Measurements from ENCODE around the gene ZMAT5.

Gene ZMAT5

DNA sequence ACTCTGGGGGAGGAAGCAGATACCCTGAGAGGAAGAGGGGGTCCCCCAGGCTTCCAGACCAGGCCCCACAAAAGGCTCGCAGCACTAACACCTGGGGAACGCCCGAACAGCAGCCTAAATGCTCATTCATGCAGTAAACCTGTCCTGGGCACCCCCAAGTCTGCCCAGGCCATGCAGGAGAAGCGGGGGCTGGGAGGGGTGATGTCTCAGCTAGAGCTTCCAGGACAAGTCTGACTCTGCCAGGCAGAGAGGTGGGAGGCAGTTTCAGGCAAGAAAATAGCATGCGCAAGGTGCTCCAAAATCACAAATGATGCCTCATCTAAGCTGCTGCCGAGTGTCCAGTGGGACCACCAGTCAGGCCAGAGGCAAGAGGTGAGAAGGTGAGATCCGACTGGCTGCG lies 32.4 kb downstream of the ZMAT5 start:
- Histone ChIP-seq H3K9me3 (ENCODE audit: insufficient read depth, low read length, severe bottlenecking) (no peaks in the 10 kb centered on the region), H3K27ac (ENCODE audit: low read length) (no peak overlapping the region), H3K27me3 (ENCODE audit: insufficient read depth, low read length, poor library complexity) (no peaks in the 10 kb centered on the region), H3K4me1 (ENCODE audit: insufficient read depth, low read length) (no peaks in the 10 kb centered on the region), H3K4me3 (ENCODE audit: low read depth in 1 of 2, low read length in 2 of 2) (no peak overlapping the region), H3K9ac (ENCODE audit: low read depth, low read length) (no peak overlapping the region), H3K36me3 (ENCODE audit: insufficient read depth, low read length) (peaks cover 14% of the 10 kb centered on the region), H3K4me2 (ENCODE audit: insufficient read depth, low read length) (no peak overlapping the region), H4K20me1 (ENCODE audit: insufficient read depth, low read length) (no peaks in the 10 kb centered on the region), H2AFZ (ENCODE audit: low read depth, low read length) (no peak overlapping the region), H3K79me2 (ENCODE audit: insufficient read depth, low read length) (no peaks in the 10 kb centered on the region)
- DNase-seq (no peak), ATAC-seq (ENCODE audit: insufficient read depth, low read depth) (no peak)
- no peak for TF ChIP-seq EZH2 (IDR thresholded peaks at IDR 0.05; ENCODE audit: borderline replicate concordance, low read depth, low read length, severe bottlenecking)
- TF ChIP-seq, protein P1, sequence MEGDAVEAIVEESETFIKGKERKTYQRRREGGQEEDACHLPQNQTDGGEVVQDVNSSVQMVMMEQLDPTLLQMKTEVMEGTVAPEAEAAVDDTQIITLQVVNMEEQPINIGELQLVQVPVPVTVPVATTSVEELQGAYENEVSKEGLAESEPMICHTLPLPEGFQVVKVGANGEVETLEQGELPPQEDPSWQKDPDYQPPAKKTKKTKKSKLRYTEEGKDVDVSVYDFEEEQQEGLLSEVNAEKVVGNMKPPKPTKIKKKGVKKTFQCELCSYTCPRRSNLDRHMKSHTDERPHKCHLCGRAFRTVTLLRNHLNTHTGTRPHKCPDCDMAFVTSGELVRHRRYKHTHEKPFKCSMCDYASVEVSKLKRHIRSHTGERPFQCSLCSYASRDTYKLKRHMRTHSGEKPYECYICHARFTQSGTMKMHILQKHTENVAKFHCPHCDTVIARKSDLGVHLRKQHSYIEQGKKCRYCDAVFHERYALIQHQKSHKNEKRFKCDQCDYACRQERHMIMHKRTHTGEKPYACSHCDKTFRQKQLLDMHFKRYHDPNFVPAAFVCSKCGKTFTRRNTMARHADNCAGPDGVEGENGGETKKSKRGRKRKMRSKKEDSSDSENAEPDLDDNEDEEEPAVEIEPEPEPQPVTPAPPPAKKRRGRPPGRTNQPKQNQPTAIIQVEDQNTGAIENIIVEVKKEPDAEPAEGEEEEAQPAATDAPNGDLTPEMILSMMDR (IDR thresholded peaks at IDR 0.05; ENCODE audit: borderline replicate concordance, extremely low read depth, low read length, poor library complexity, severe bottlenecking): no peak

DNA sequence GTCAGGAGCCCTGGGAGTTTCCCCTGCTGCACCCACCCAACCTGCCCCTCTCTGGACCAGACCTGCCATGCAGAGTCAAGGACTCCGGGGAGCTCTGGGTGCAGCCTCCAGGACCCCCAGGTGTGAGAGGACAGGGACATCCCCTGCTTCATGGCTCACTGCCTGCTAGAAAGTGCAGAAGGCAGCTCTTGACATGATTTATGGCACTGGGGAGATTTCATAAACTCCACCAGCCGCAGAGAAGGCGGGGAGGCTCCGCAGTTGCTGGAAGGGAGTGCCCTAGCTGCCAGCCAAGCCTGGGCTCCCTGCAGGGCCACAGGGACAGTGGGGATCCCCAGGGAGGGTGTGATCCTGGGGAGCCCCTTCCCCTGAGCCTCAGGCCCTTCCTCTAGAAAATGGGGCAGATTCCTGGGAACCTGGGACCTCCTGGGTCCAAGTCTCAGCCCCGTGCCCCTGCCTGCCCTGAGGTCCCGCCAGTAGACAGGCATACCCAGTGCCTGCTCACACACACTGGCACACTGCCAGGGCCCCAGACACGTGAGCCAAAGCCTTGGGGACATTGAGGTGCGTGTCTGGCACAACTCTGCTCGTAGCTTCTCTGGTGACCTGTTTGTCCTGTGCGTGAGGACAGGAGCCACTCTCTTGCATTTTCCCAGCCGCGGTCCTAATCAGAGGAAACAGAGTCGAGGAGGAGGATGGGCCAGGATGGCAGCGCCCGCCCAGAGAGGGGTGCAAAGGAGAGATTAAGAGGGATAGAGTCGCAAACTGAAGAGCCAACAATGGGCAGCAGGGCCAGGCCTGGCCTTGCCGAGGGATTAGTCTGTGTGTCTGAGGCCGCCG lies 33.2 kb downstream of the ZMAT5 start:
- Histone ChIP-seq H3K4me2 (ENCODE audit: insufficient read depth, low read length) (no peak overlapping the region), H3K27ac (ENCODE audit: low read length) (no peak overlapping the region), H3K79me2 (ENCODE audit: insufficient read depth, low read length) (no peaks in the 10 kb centered on the region), H3K9ac (ENCODE audit: low read depth, low read length) (no peak overlapping the region), H3K4me3 (ENCODE audit: low read depth in 1 of 2, low read length in 2 of 2) (no peak overlapping the region), H4K20me1 (ENCODE audit: insufficient read depth, low read length) (no peaks in the 10 kb centered on the region), H2AFZ (ENCODE audit: low read depth, low read length) (no peak overlapping the region), H3K36me3 (ENCODE audit: insufficient read depth, low read length) (peaks cover 12% of the 10 kb centered on the region), H3K4me1 (ENCODE audit: insufficient read depth, low read length) (no peaks in the 10 kb centered on the region), H3K9me3 (ENCODE audit: insufficient read depth, low read length, severe bottlenecking) (no peaks in the 10 kb centered on the region), H3K27me3 (ENCODE audit: insufficient read depth, low read length, poor library complexity) (no peaks in the 10 kb centered on the region)
- ATAC-seq (ENCODE audit: insufficient read depth, low read depth) (no peak), DNase-seq (no peak)
- TF ChIP-seq, protein P1 (IDR thresholded peaks at IDR 0.05; ENCODE audit: borderline replicate concordance, extremely low read depth, low read length, poor library complexity, severe bottlenecking): no peak
- no peak for TF ChIP-seq EZH2 (IDR thresholded peaks at IDR 0.05; ENCODE audit: borderline replicate concordance, low read depth, low read length, severe bottlenecking)

DNA sequence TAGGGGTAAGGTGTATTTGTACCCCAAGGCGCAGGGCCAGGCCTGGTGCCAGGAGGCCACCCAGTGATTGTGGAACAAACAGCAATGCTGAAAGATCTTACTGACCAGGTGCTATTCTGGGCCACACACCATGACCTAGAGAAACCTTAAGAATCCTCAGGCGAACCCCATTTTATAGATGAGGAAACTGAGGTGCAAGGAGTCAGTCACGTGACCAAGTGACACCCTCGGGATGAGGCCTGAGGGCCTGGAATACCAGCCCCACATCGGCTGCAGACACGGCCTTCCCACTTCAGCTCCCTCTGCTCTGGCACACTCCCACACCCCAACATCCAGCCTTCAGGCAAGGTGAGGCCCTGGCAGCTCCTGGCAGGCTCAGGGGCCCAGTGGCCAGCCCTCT lies 33.9 kb downstream of the ZMAT5 start:
- no peak overlapping the region for H3K9ac ChIP-seq (ENCODE audit: low read depth, low read length)
- H4K20me1 ChIP-seq (ENCODE audit: insufficient read depth, low read length): no peaks in the 10 kb centered on the region
- TF ChIP-seq, protein P1 (IDR thresholded peaks at IDR 0.05; ENCODE audit: borderline replicate concordance, extremely low read depth, low read length, poor library complexity, severe bottlenecking): no peak
- no peak for TF ChIP-seq EZH2 (IDR thresholded peaks at IDR 0.05; ENCODE audit: borderline replicate concordance, low read depth, low read length, severe bottlenecking)
- H3K36me3 ChIP-seq (ENCODE audit: insufficient read depth, low read length): peaks cover 12% of the 10 kb centered on the region
- no peak for ATAC-seq (ENCODE audit: insufficient read depth, low read depth)
- no peak overlapping the region for H3K27ac ChIP-seq (ENCODE audit: low read length)
- no peak for DNase-seq
- H3K4me3 ChIP-seq (ENCODE audit: low read depth in 1 of 2, low read length in 2 of 2): no peak overlapping the region
- H3K4me1 ChIP-seq (ENCODE audit: insufficient read depth, low read length): no peaks in the 10 kb centered on the region
- H3K9me3 ChIP-seq (ENCODE audit: insufficient read depth, low read length, severe bottlenecking): no peaks in the 10 kb centered on the region
- H3K27me3 ChIP-seq (ENCODE audit: insufficient read depth, low read length, poor library complexity): no peaks in the 10 kb centered on the region
- H3K79me2 ChIP-seq (ENCODE audit: insufficient read depth, low read length): no peaks in the 10 kb centered on the region
- no peak overlapping the region for H3K4me2 ChIP-seq (ENCODE audit: insufficient read depth, low read length)
- no peak overlapping the region for H2AFZ ChIP-seq (ENCODE audit: low read depth, low read length)

Data from DND-41 (cell line).